HFFc6 (cell line): ENCODE measurements around the gene PHYHD1. TPM values are rescaled to one million over a fixed set of nuclear protein-coding genes. Genes with fewer than 3 reads are reported as not detected.
A peak's percentile ranks its signal among the peaks of the same experiment; 100 is the strongest.

Experiments used
- DNase-seq: peaks from one replicate; pipeline ENCODE4 v3.0.0-alpha.2; 2018
- H3K27ac Mint-ChIP-seq: 2 replicates; pipeline ENCODE4 v1.8.0; 2020; ENCODE audit warnings: mild to moderate bottlenecking, mixed read lengths
- H3K27me3 Mint-ChIP-seq: 2 replicates; pipeline ENCODE4 v1.8.0; 2021; ENCODE audit warnings: mild to moderate bottlenecking, moderate library complexity, mixed read lengths; ENCODE audit not compliant: insufficient read depth
- H3K36me3 Mint-ChIP-seq: 2 replicates; pipeline ENCODE4 v1.8.0; 2021; ENCODE audit warnings: low read depth, mixed read lengths
- H3K4me1 Mint-ChIP-seq: 2 replicates; pipeline ENCODE4 v1.8.0; 2020; ENCODE audit warnings: low read depth, mixed read lengths
- H3K4me3 Mint-ChIP-seq: 2 replicates; pipeline ENCODE4 v1.8.0; 2020; ENCODE audit warnings: mild to moderate bottlenecking, moderate library complexity, mixed read lengths
- H3K9me3 Mint-ChIP-seq: 2 replicates; pipeline ENCODE4 v1.8.0; 2020; ENCODE audit warnings: mild to moderate bottlenecking, mixed read lengths
- CTCF ChIP-seq: fragments of 200-600 bp; sonication (generic); IDR thresholded peaks from 2 replicates; pipeline ENCODE4 v1.5.0; 2021; ENCODE audit warnings: antibody characterized with exemption, mild to moderate bottlenecking
- total RNA-seq, 6 experiments: library from RNA; stranded (reverse); fragmentation: NEBNext Ultra II Directional; extraction: Animal tissue kit (Norgen Biotek cat#: 25700); gene quantifications; 2 replicates in 1 of 6; 3 replicates in 5 of 6; pipeline ENCODE4 v1.2.3, GENCODE V29; 2021

Gene PHYHD1
- total RNA-seq, 6 experiments from 2014 or later: 6.8 to 13.9 (median 10.0) TPM

GRCh38 chr9:128884164-128884563, 36.6 kb upstream of the PHYHD1 start:
- peak overlapping the region; percentile 99 for H3K4me3 Mint-ChIP-seq
- H3K27ac Mint-ChIP-seq: no peak overlapping the region; the same call in 1 of the 2 replicates
- no peaks in the 10 kb centered on the region for H3K9me3 Mint-ChIP-seq
- H3K4me1 Mint-ChIP-seq: peaks cover 63% of the 10 kb centered on the region
- H3K27me3 Mint-ChIP-seq: no peaks in the 10 kb centered on the region; the same call in 1 of the 2 replicates
- peaks cover 39% of the 10 kb centered on the region for H3K36me3 Mint-ChIP-seq
- DNase-seq: no peak
- no peak for TF ChIP-seq CTCF

DNA sequence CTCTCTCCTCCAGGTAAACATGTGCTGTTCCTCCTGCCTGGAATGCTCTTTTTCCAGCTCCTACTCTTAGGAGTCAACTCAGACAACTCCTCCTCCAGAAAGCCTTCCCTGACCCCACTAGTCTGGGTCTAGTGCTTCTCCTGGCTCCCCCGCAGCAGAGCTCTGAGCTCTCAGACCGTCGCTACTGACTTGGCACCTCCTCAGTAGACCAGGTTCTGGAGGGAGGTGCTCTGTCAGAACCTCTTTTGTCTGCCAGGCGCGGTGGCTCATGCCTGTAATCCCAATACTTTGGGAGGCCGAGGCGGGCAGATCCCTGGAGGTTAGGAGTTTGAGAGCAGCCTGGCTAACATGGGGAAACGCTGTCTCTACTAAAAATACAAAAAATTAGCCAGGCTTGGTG, 35.4 kb upstream of the PHYHD1 start:
- Mint-ChIP-seq H3K9me3 (no peaks in the 10 kb centered on the region), H3K4me1 (peaks cover 63% of the 10 kb centered on the region), H3K27me3 (no peaks in the 10 kb centered on the region; the same call in 1 of the 2 replicates), H3K36me3 (peaks cover 39% of the 10 kb centered on the region), H3K4me3 (no peak overlapping the region), H3K27ac (peak overlapping the region; percentile 74)
- TF ChIP-seq CTCF: no peak
- DNase-seq: no peak

- H3K4me1 Mint-ChIP-seq: peaks cover 59% of the 10 kb centered on the region
- H3K27ac Mint-ChIP-seq: peak overlapping the region; percentile 66
- peaks cover 37% of the 10 kb centered on the region for H3K36me3 Mint-ChIP-seq
- TF ChIP-seq CTCF: no peak
- H3K27me3 Mint-ChIP-seq: no peaks in the 10 kb centered on the region; the same call in 1 of the 2 replicates
- DNase-seq: no peak
- peak overlapping the region; percentile 31; the same call in 1 of the 2 replicates for H3K4me3 Mint-ChIP-seq
- H3K9me3 Mint-ChIP-seq: no peaks in the 10 kb centered on the region
These were observed 35.0 kb upstream of the PHYHD1 start for GRCh38 chr9:128885798-128886197.

- peaks cover 56% of the 10 kb centered on the region for H3K4me1 Mint-ChIP-seq
- H3K27ac Mint-ChIP-seq: peak overlapping the region; percentile 66
- H3K27me3 Mint-ChIP-seq: no peaks in the 10 kb centered on the region; the same call in 1 of the 2 replicates
- no peak for DNase-seq
- no peak for TF ChIP-seq CTCF
- H3K4me3 Mint-ChIP-seq: peak overlapping the region; percentile 31; the same call in 1 of the 2 replicates
- H3K9me3 Mint-ChIP-seq: no peaks in the 10 kb centered on the region
- peaks cover 35% of the 10 kb centered on the region for H3K36me3 Mint-ChIP-seq
These were observed 34.4 kb upstream of the PHYHD1 start for GRCh38 chr9:128886211-128886891.

- Mint-ChIP-seq H3K9me3 (no peaks in the 10 kb centered on the region), H3K27me3 (no peaks in the 10 kb centered on the region; the same call in 1 of the 2 replicates), H3K4me3 (no peak overlapping the region), H3K36me3 (peaks cover 35% of the 10 kb centered on the region), H3K27ac (no peak overlapping the region), H3K4me1 (peaks cover 63% of the 10 kb centered on the region)
- DNase-seq: no peak
- TF ChIP-seq CTCF: no peak
These were observed 33.7 kb upstream of the PHYHD1 start for GRCh38 chr9:128887049-128887448.
